DND-41 (cell line): ENCODE results near the gene DPP9.

ENCODE experiments used
- ATAC-seq: fragments of 200-7000 bp; cut with Tn5 transposase; 3 replicates; pipeline ENCODE4 v1.9.1; 2021; ENCODE audit warnings: low read depth; ENCODE audit not compliant: insufficient read depth
- DNase-seq: peaks from one replicate; pipeline ENCODE4 v3.0.0-alpha.2; 2020
- H2AFZ ChIP-seq: 2 replicates; pipeline ENCODE4 v1.6.0; 2012; ENCODE audit warnings: low read depth, low read length
- H3K27ac ChIP-seq: 2 replicates; pipeline ENCODE4 v1.5.1; 2012; ENCODE audit warnings: low read length, inconsistent platforms
- H3K27me3 ChIP-seq: fragments of 200-600 bp; sonication (generic); 2 replicates; pipeline ENCODE4 v1.6.0; 2012; ENCODE audit warnings: low read length, mild to moderate bottlenecking, inconsistent platforms; ENCODE audit not compliant: insufficient read depth, poor library complexity
- H3K36me3 ChIP-seq: 2 replicates; pipeline ENCODE4 v1.5.1; 2012; ENCODE audit warnings: low read length, inconsistent platforms; ENCODE audit not compliant: insufficient read depth
- H3K4me1 ChIP-seq: 2 replicates; pipeline ENCODE4 v1.5.1; 2012; ENCODE audit warnings: mild to moderate bottlenecking, low read length; ENCODE audit not compliant: insufficient read depth
- H3K4me2 ChIP-seq: 2 replicates; pipeline ENCODE4 v1.6.0; 2012; ENCODE audit warnings: mild to moderate bottlenecking, moderate library complexity, low read length, inconsistent platforms; ENCODE audit not compliant: insufficient read depth
- H3K4me3 ChIP-seq, 2 experiments: fragments of 200-600 bp in 1 of 2; shearing (Covaris generic) in 1 of 2; 2 replicates each; pipeline ENCODE4 v1.5.1; 2012 to 2016; ENCODE audit warnings: inconsistent platforms in 2 of 2, low read length in 2 of 2, mild to moderate bottlenecking in 2 of 2, low read depth in 1 of 2, moderate library complexity in 1 of 2
- H3K79me2 ChIP-seq: 2 replicates; pipeline ENCODE4 v1.6.0; 2012; ENCODE audit warnings: low read length, inconsistent platforms; ENCODE audit not compliant: insufficient read depth
- H3K9ac ChIP-seq: 2 replicates; pipeline ENCODE4 v1.6.0; 2012; ENCODE audit warnings: low read depth, mild to moderate bottlenecking, inconsistent platforms, low read length, moderate library complexity
- H3K9me3 ChIP-seq: 2 replicates; pipeline ENCODE4 v1.5.1; 2012; ENCODE audit warnings: low read length, moderate library complexity, mild to moderate bottlenecking, inconsistent platforms; ENCODE audit not compliant: insufficient read depth, severe bottlenecking
- H4K20me1 ChIP-seq: 2 replicates; pipeline ENCODE4 v1.6.0; 2012; ENCODE audit warnings: low read length; ENCODE audit not compliant: insufficient read depth
- CTCF ChIP-seq: IDR thresholded peaks from 2 replicates; pipeline ENCODE4 v1.5.1; 2012; ENCODE audit warnings: borderline replicate concordance, low read length, moderate library complexity, mild to moderate bottlenecking; ENCODE audit not compliant: poor library complexity, severe bottlenecking; ENCODE audit errors: extremely low read depth
- EZH2 ChIP-seq: IDR thresholded peaks from 3 replicates; pipeline ENCODE4 v1.6.1; 2012; ENCODE audit warnings: borderline replicate concordance, low read depth, mild to moderate bottlenecking, moderate library complexity, low read length, inconsistent platforms; ENCODE audit not compliant: severe bottlenecking

The DPP9 gene

GRCh38 chr19:4639531-4640246 lies 84.0 kb downstream of the DPP9 start:
- no peak for ATAC-seq
- Histone ChIP-seq H3K9me3 (no peaks in the 10 kb centered on the region), H3K4me1 (peaks cover 41% of the 10 kb centered on the region), H3K27me3 (no peaks in the 10 kb centered on the region), H3K9ac (peak overlapping the region; percentile 71), H3K36me3 (no peaks in the 10 kb centered on the region), H3K4me2 (peak overlapping the region; percentile 100), H3K79me2 (0 out of 2 replicates have a peak, but pooled peaks cover 6% of the 10 kb centered on the region), H3K27ac (peak overlapping the region; percentile 79), H4K20me1 (no peaks in the 10 kb centered on the region), H3K4me3 (peak overlapping the region; percentile 50 to 88), H2AFZ (peak overlapping the region; percentile 74)
- DNase-seq: no peak
- TF ChIP-seq CTCF: no peak
- no peak for TF ChIP-seq EZH2

GRCh38 chr19:4638828-4639530 lies 84.7 kb downstream of the DPP9 start, which contains the start of gene TNFAIP8L1:
TSS of gene TNFAIP8L1 (plus strand) at chr19:4639516. CDS start at chr19:4651870, 12,354 bp downstream.
- H3K27ac ChIP-seq: peak within 1 kb of the TSS; percentile 81

GRCh38 chr19:4638317-4638716 lies 85.3 kb downstream of the DPP9 start:
- DNase-seq (no peak), ATAC-seq (no peak)
- Histone ChIP-seq H3K4me1 (peaks cover 41% of the 10 kb centered on the region), H3K27ac (peak overlapping the region; percentile 81), H3K4me2 (peak overlapping the region; percentile 75), H3K79me2 (0 out of 2 replicates have a peak, but pooled peaks cover 6% of the 10 kb centered on the region), H3K9me3 (no peaks in the 10 kb centered on the region), H3K27me3 (no peaks in the 10 kb centered on the region), H3K36me3 (no peaks in the 10 kb centered on the region), H3K4me3 (peak overlapping the region in 1 of 2 experiments; percentile 58; a peak in 2 of 4 replicates), H3K9ac (peak overlapping the region; percentile 54), H4K20me1 (no peaks in the 10 kb centered on the region), H2AFZ (peak overlapping the region; percentile 85; the same call in 1 of the 2 replicates)
- TF ChIP-seq EZH2 (no peak), CTCF (no peak)

More at GRCh38 chr19:4638828-4639530, 84.7 kb downstream of the DPP9 start, which contains the start of gene TNFAIP8L1:
- Histone ChIP-seq H3K79me2 (0 out of 2 replicates have a peak, but pooled peaks cover 6% of the 10 kb centered on the region), H3K27me3 (no peaks in the 10 kb centered on the region), H2AFZ (peak within 1 kb of the TSS; percentile 85), H3K36me3 (no peaks in the 10 kb centered on the region), H3K4me3 (peak within 1 kb of the TSS; percentile 50 to 88), H4K20me1 (no peaks in the 10 kb centered on the region), H3K4me2 (peak within 1 kb of the TSS; percentile 100), H3K9ac (peak within 1 kb of the TSS; percentile 71), H3K9me3 (no peaks in the 10 kb centered on the region), H3K4me1 (peaks cover 41% of the 10 kb centered on the region)
- ATAC-seq: peak; percentile 84
- peak; percentile 99 for DNase-seq
- no peak for TF ChIP-seq EZH2
- no peak for TF ChIP-seq CTCF
